Suprapubic skin (tissue), 4 donors: ENCODE data around the gene FMN1. TPM values are rescaled to one million over a fixed set of nuclear protein-coding genes. Genes with fewer than 3 reads are reported as not detected.

Experiments used
- DNase-seq, 2 donors: peaks; one replicate each; pipeline ENCODE4 v3.0.0-alpha.2; 2019; ENCODE audit warnings: low spot score in 2 of 2
- H3K27ac ChIP-seq: fragments of 200-600 bp; sonication (generic); one replicate; pipeline ENCODE4 v1.5.1; 2019
- H3K27me3 ChIP-seq: fragments of 200-600 bp; sonication (generic); one replicate; pipeline ENCODE4 v1.5.1; 2019
- H3K36me3 ChIP-seq: fragments of 200-600 bp; sonication (generic); one replicate; pipeline ENCODE4 v1.5.1; 2019
- H3K4me1 ChIP-seq: fragments of 200-600 bp; sonication (generic); one replicate; pipeline ENCODE4 v1.5.1; 2019
- H3K4me3 ChIP-seq: fragments of 200-600 bp; sonication (generic); one replicate; pipeline ENCODE4 v1.5.1; 2019; ENCODE audit warnings: mild to moderate bottlenecking
- H3K9me3 ChIP-seq: fragments of 200-600 bp; sonication (generic); one replicate; pipeline ENCODE4 v1.5.1; 2019
- CTCF ChIP-seq, 2 donors: fragments of 200-600 bp in 1 of 2; fragments of 450-650 bp in 1 of 2; sonication (generic) in 1 of 2; IDR thresholded peaks; one replicate each; pipeline ENCODE4 v1.5.1; 2016 to 2019; ENCODE audit warnings: antibody characterized with exemption in 2 of 2, mild to moderate bottlenecking in 1 of 2, moderate library complexity in 1 of 2
- EP300 ChIP-seq: sonication (generic); formaldehyde crosslinking; IDR thresholded peaks from one replicate; pipeline ENCODE4 v1.6.1; 2017; ENCODE audit warnings: antibody characterized with exemption
- POLR2A ChIP-seq, 2 donors: fragments of 450-650 bp; IDR thresholded peaks; one replicate each; pipeline ENCODE4 v1.6.1; 2017; ENCODE audit warnings: antibody characterized with exemption in 2 of 2, mild to moderate bottlenecking in 2 of 2, moderate library complexity in 2 of 2
- POLR2AphosphoS5 ChIP-seq, 3 donors: sonication (generic); formaldehyde crosslinking; IDR thresholded peaks; one replicate each; pipeline ENCODE4 v1.6.1; 2017; ENCODE audit warnings: antibody characterized with exemption in 3 of 3
- WGBS: methylation state at CpG from one replicate; pipeline ENCODE4 v1.1.5; 2018; 5-methylcytosine and 5-hydroxymethylcytosine counted together
- total RNA-seq, 4 donors: library from RNA; depleted of rRNA; stranded (reverse); fragments of >200 nt; gene quantifications; one replicate each; pipeline ENCODE4 v1.1.0, GENCODE V29; 2016

Gene FMN1
- total RNA-seq, 4 donors from 2014 or later = 19.8 to 47.3 (median 33.1) TPM

DNA sequence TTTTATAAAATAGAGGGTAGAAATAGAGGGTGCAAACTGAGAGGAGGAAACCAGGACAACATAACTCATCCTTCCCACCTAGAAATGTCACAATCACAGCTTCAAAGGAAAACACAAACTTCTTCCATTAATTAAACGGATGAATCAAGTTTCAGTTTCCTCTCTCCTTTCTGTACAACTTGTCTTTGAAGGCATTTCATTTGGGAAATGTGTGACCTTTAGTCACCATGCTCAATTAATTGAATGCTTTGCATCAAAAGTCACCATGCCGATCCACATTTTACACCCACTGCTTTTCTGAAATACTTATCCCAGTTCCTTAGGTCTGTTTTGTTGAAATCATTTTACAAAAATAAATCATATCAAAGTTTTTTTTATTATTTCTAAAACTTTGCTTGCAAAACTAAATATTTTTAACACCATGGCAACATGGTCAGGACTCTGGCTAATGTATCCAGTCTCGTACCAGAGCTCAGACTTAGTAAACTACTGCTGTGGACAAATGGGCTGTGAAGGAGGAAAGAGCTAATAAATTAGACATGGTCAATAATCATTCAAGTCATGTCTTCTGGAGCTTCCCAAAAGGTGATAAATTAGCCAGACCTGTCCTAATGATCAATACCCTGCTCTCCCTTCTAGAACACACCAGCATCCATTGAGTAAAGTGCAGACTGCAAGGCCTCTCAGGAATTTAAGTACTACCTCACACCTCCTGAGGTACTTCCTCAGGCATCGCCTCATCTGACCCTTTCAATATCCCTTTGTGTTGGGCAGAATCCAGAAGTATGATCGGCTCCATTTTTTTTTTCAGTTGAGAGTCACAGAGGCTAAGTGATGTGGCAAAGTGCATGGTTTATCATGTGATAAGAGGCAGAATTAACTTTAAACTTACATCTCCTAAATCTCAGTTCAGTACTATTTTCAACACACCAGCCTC lies 315.4 kb downstream of the FMN1 start:
- WGBS = 65% methylated on average over 5 of the region's 5 CpGs
- H3K27ac ChIP-seq = peak overlapping the region; percentile 10
- H3K36me3 ChIP-seq = no peaks in the 10 kb centered on the region
- H3K27me3 ChIP-seq = no peaks in the 10 kb centered on the region
- H3K9me3 ChIP-seq = no peaks in the 10 kb centered on the region
- no peak overlapping the region for H3K4me3 ChIP-seq
- no peak for DNase-seq
- no peaks in the 10 kb centered on the region for H3K4me1 ChIP-seq
- TF ChIP-seq POLR2AphosphoS5 (IDR thresholded peaks at IDR 0.05) (peak in 1 of 3 donors; percentile 14), CTCF (IDR thresholded peaks at IDR 0.05) (no peak)

GRCh38 chr15:32878342-32878741 lies 316.2 kb downstream of the FMN1 start:
- DNase-seq = no peak
- no peaks in the 10 kb centered on the region for H3K9me3 ChIP-seq
- H3K4me3 ChIP-seq = no peak overlapping the region
- H3K4me1 ChIP-seq = no peaks in the 10 kb centered on the region
- TF ChIP-seq EP300 = no peak
- no peak for TF ChIP-seq POLR2AphosphoS5 (IDR thresholded peaks at IDR 0.05)
- TF ChIP-seq POLR2A (IDR thresholded peaks at IDR 0.05) = no peak
- TF ChIP-seq CTCF (IDR thresholded peaks at IDR 0.05) = no peak
- no peaks in the 10 kb centered on the region for H3K27me3 ChIP-seq
- no peaks in the 10 kb centered on the region for H3K36me3 ChIP-seq
- peak overlapping the region; percentile 2 for H3K27ac ChIP-seq
- 93% methylated on average over 1 of the region's 1 CpG for WGBS

DNA sequence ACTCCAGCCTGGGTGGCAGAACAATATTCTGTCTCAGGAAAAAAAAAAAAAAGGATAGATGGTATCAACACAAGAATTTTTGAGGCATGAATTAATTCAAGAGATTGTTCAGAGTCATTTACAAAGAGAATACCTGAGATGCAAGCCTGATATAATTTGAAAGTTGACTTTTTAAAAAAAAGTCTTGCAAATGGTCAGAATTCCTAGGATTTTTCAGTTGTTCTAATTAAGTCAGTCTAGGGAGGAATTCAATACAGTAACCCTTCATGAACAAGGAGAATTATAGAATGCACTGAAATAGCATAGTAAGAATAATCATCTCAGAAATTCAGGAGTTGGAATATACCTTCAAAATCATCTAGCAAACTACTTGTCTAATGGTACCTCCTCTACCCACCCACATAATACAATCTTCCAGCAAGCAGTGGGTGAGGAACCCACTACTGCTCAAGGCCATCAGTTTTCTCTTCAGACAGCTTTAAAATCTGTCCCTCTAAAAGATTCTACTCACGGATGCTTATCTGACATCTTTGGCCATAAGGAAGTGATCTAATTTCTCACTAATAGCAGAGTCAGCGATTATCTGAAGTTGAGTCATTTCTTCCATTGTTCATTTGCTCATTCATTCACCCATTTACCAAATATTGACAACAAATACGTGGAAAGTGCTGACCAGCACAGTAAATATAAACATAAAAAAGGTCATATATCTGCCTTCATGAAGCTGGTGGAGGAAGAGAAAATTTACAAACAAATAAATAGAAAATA lies 317.1 kb downstream of the FMN1 start:
- TF ChIP-seq POLR2AphosphoS5 (IDR thresholded peaks at IDR 0.05) (no peak), CTCF (IDR thresholded peaks at IDR 0.05) (no peak)
- H3K36me3 ChIP-seq = no peaks in the 10 kb centered on the region
- H3K4me1 ChIP-seq = no peaks in the 10 kb centered on the region
- H3K4me3 ChIP-seq = no peak overlapping the region
- WGBS = 55% methylated on average over 3 of the region's 3 CpGs
- no peaks in the 10 kb centered on the region for H3K27me3 ChIP-seq
- no peak for DNase-seq
- no peaks in the 10 kb centered on the region for H3K9me3 ChIP-seq
- H3K27ac ChIP-seq = no peak overlapping the region

GRCh38 chr15:32873284-32874114 lies 321.0 kb downstream of the FMN1 start:
- Histone ChIP-seq H3K27ac (no peak overlapping the region), H3K4me1 (no peaks in the 10 kb centered on the region), H3K36me3 (no peaks in the 10 kb centered on the region), H3K4me3 (no peak overlapping the region), H3K9me3 (no peaks in the 10 kb centered on the region), H3K27me3 (no peaks in the 10 kb centered on the region)
- 89% methylated on average over 15 of the region's 15 CpGs for WGBS
- DNase-seq = no peak
- TF ChIP-seq CTCF (IDR thresholded peaks at IDR 0.05) (no peak), POLR2A (IDR thresholded peaks at IDR 0.05) (no peak), POLR2AphosphoS5 (IDR thresholded peaks at IDR 0.05) (no peak), EP300 (no peak)
